ENCODE results near the gene CMIP. TPM values are rescaled to one million over a fixed set of nuclear protein-coding genes. Genes with fewer than 3 reads are reported as not detected.
"Not testable (repeated sequence)": the region's sequence is repeated elsewhere in the genome, so short reads cannot be mapped to it uniquely, and the experiment has no call there.

CMIP gene
- total RNA-seq, 1 experiment from 2014 or later: 10.7 TPM

GRCh38 chr16:81686391-81687130 is 242.0 kb downstream of the CMIP start:
- Histone ChIP-seq H3K4me3 (no peak overlapping the region), H3K9me3 (replicated peaks) (no peaks in the 10 kb centered on the region), H3K4me1 (replicated peaks) (peaks cover 6% of the 10 kb centered on the region), H3K27ac (no peak overlapping the region), H3K36me3 (peaks cover 4% of the 10 kb centered on the region), H3K27me3 (replicated peaks) (no peaks in the 10 kb centered on the region)
- DNase-seq (ENCODE audit: low read depth in 1 of 2, low spot score in 2 of 2): no peak

DNA sequence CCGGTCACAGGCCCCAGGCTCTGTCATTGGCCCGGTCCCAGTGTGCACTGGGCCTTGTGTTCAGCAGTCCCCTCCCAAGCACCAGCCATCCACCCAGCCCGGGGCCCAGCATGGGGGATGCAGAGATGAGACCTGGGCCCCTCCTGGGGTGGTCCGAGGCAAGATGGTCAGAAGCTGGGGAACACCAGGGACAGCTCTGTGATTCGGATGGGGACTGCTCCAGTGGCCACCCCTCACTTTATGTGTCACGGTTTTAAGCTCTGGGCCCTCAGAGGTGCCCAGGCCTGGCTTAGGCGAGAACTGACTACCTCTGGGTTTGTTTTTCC is 242.5 kb downstream of the CMIP start:
- DNase-seq (ENCODE audit: low read depth in 1 of 2, low spot score in 2 of 2): no peak
- Histone ChIP-seq H3K4me3 (no peak overlapping the region), H3K4me1 (replicated peaks) (peaks cover 11% of the 10 kb centered on the region), H3K36me3 (peaks cover 10% of the 10 kb centered on the region), H3K27me3 (replicated peaks) (no peaks in the 10 kb centered on the region), H3K9me3 (replicated peaks) (no peaks in the 10 kb centered on the region), H3K27ac (no peak overlapping the region)

DNA sequence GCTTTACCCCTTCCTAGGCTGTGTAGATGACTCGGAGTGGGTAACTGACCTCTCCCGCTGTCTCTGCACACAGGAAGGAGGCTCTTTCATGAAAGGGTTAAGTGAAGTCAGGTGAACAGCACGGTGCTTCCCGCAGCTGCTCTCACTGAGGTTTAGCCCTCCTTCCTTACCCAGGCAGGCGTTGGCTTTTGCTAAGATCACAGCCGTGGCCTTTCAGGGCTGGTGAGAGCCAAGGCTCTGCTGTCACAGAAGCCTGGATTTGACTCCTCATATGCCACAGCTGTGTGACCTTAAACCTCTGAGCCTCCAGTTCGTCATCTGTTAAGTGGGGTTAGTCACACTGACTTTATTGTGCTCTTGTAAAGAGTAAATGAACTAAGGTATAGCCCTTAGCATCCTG is 243.6 kb downstream of the CMIP start:
- peaks cover 22% of the 10 kb centered on the region for H3K4me1 ChIP-seq (replicated peaks)
- peaks cover 11% of the 10 kb centered on the region for H3K36me3 ChIP-seq
- H3K9me3 ChIP-seq (replicated peaks): no peaks in the 10 kb centered on the region
- H3K27me3 ChIP-seq (replicated peaks): no peaks in the 10 kb centered on the region
- H3K4me3 ChIP-seq: no peak overlapping the region
- H3K27ac ChIP-seq: no peak overlapping the region
- DNase-seq (ENCODE audit: low read depth in 1 of 2, low spot score in 2 of 2): no peak

GRCh38 chr16:81688839-81689238 is 244.2 kb downstream of the CMIP start:
- H3K4me1 ChIP-seq (replicated peaks): peaks cover 29% of the 10 kb centered on the region
- not testable (repeated sequence) for DNase-seq (ENCODE audit: low read depth in 1 of 2, low spot score in 2 of 2); H3K27me3 ChIP-seq (replicated peaks)

DNA sequence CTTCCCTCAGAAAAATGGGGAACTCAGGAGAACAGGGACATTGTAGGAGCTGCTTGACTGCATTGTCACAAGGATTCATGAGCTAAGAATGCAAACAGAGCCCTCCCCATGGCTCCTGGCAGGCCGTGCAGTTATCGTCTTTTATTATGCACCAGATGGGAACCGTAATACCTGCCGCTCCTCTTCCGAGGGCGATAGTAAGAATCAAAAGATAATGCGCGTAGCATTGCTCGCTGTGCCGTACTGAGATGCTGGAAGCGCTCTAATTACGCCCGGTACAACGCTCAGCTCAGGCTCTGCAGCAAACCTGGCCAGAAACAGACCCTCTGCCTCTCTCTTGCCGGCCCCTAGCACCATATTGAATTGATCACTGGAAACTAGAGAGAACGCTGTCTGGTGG is 247.4 kb downstream of the CMIP start:
- Histone ChIP-seq H3K27ac (peak overlapping the region; percentile 98), H3K9me3 (replicated peaks) (no peaks in the 10 kb centered on the region), H3K4me1 (replicated peaks) (peaks cover 61% of the 10 kb centered on the region), H3K36me3 (peaks cover 36% of the 10 kb centered on the region), H3K27me3 (replicated peaks) (no peaks in the 10 kb centered on the region), H3K4me3 (no peak overlapping the region)
- DNase-seq (ENCODE audit: low read depth in 1 of 2, low spot score in 2 of 2): no peak

More at GRCh38 chr16:81688839-81689238, 244.2 kb downstream of the CMIP start:
- not testable (repeated sequence) for H3K9me3 ChIP-seq (replicated peaks); H3K27ac ChIP-seq; H3K4me3 ChIP-seq
- H3K36me3 ChIP-seq: peaks cover 12% of the 10 kb centered on the region

GRCh38 chr16:81692571-81692970 is 248.0 kb downstream of the CMIP start:
- Histone ChIP-seq H3K27ac (peak overlapping the region; percentile 98), H3K9me3 (replicated peaks) (no peaks in the 10 kb centered on the region), H3K36me3 (peaks cover 39% of the 10 kb centered on the region), H3K4me1 (replicated peaks) (peaks cover 64% of the 10 kb centered on the region), H3K27me3 (replicated peaks) (no peaks in the 10 kb centered on the region), H3K4me3 (no peak overlapping the region)
- no peak for DNase-seq (ENCODE audit: low read depth in 1 of 2, low spot score in 2 of 2)

DNA sequence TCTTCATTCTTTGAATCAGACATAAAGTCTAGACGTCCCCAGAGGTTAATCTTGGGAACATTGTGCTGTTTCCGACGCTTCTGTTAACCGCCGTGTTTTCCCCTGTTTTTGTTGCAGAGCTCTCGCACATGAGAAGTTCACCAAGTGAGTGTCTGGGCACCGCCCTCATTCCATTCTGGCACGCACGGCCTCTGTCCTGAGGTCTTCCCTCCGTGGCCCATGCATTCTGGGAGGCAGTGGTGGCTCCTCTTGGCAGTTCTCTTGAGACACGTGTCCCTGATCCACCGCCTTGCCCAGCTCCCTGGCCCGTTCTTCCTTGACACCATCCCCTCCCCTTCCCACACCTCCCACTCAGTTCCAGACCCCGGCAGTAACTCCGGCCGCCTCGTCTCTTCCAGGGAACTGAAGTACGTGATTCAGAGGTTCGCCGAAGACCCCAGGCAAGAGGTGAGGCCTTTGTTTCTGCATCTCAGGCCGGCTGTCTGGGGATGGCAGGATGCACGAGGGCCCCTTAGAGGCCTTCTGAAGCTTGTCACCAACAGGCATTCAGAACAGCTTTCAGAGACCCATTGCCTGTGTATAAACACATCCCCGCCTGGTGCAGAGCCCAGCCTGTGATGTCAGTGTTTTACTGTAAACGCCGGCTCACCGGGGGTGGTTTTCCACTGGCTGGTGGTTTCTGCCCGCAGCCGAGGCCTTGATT is 248.6 kb downstream of the CMIP start:
- peak; percentile 98 for DNase-seq (ENCODE audit: low read depth in 1 of 2, low spot score in 2 of 2)
- H3K9me3 ChIP-seq (replicated peaks): no peaks in the 10 kb centered on the region
- peaks cover 64% of the 10 kb centered on the region for H3K4me1 ChIP-seq (replicated peaks)
- no peaks in the 10 kb centered on the region for H3K27me3 ChIP-seq (replicated peaks)
- peaks cover 45% of the 10 kb centered on the region for H3K36me3 ChIP-seq
- H3K27ac ChIP-seq: peak overlapping the region; percentile 98
- H3K4me3 ChIP-seq: peak overlapping the region; percentile 27

DNA sequence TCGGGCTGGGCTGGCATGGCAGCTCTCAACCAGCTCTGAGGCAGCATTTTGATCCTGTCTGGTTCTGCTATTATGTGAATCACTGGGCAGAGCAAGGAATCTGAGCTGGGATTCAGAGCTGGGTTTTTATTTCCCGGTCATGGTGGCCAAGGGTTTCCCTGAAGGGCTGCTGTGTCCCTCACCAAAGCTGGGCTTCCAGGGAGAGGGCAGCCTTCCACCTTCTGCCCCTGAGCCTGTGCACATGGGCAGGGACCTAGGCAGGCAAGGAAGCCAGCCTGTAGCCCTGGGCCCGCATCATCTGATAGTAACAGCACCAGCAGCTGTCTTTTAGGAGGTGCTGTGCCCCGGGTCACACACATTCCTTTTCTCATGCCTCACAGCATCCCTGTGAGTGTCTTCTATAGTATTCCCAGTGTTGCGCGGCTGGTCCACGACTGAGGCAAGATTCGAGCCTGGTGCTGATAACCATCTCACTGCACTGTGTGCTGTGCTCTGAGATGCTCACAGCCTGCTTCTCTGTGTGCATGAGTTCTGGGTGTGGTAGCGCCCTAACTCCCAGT is 249.2 kb downstream of the CMIP start:
- H3K9me3 ChIP-seq (replicated peaks): no peaks in the 10 kb centered on the region
- DNase-seq (ENCODE audit: low read depth in 1 of 2, low spot score in 2 of 2): peak in 1 of 2 experiments; percentile 68
- H3K4me1 ChIP-seq (replicated peaks): peaks cover 64% of the 10 kb centered on the region
- no peaks in the 10 kb centered on the region for H3K27me3 ChIP-seq (replicated peaks)
- peak overlapping the region; percentile 98 for H3K27ac ChIP-seq
- H3K4me3 ChIP-seq: peak overlapping the region; percentile 27
- H3K36me3 ChIP-seq: peaks cover 51% of the 10 kb centered on the region

DNA sequence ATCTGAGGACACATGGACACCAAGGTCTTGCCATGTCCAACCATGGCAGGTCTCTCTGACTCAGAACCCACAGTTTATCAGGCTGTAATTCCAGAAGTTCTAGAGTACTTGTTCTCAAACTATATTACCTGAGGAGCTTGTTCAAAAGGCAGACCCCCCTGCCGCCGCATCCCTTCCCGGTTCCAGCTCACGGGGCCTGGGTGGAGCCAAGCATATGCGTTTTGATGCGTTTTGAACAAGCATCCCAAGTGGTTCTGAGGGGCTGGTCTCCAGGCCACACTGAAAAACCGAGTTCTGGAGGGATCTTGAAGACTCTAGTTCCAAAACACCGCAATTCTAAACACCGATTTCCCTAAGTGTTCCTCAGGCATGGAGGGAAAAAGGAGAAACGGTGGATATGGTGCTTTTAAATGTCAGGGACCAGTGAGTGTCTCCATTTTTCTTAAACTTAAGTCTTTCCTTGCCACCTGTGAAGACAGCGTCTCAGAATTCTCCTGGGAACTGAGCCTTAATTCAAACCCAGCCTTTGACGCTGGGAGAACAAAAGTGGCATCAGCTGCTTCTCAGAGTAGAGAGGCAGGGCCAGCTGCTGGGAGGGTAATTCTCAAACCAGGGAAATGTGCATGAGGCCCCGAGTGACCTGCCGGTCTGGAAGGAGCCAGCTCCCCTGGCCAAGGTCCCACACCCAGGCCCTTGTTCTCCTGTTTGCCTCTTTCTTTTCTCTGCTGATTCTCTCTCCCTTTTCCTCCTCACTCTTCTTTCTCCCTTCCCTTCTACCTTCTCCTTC is 250.1 kb downstream of the CMIP start:
- peaks cover 64% of the 10 kb centered on the region for H3K4me1 ChIP-seq (replicated peaks)
- H3K9me3 ChIP-seq (replicated peaks): no peaks in the 10 kb centered on the region
- peak in 1 of 2 experiments; percentile 30 for DNase-seq (ENCODE audit: low read depth in 1 of 2, low spot score in 2 of 2)
- H3K27ac ChIP-seq: peak overlapping the region; percentile 98
- peaks cover 60% of the 10 kb centered on the region for H3K36me3 ChIP-seq
- H3K4me3 ChIP-seq: peak overlapping the region; percentile 27
- H3K27me3 ChIP-seq (replicated peaks): no peaks in the 10 kb centered on the region

DNA sequence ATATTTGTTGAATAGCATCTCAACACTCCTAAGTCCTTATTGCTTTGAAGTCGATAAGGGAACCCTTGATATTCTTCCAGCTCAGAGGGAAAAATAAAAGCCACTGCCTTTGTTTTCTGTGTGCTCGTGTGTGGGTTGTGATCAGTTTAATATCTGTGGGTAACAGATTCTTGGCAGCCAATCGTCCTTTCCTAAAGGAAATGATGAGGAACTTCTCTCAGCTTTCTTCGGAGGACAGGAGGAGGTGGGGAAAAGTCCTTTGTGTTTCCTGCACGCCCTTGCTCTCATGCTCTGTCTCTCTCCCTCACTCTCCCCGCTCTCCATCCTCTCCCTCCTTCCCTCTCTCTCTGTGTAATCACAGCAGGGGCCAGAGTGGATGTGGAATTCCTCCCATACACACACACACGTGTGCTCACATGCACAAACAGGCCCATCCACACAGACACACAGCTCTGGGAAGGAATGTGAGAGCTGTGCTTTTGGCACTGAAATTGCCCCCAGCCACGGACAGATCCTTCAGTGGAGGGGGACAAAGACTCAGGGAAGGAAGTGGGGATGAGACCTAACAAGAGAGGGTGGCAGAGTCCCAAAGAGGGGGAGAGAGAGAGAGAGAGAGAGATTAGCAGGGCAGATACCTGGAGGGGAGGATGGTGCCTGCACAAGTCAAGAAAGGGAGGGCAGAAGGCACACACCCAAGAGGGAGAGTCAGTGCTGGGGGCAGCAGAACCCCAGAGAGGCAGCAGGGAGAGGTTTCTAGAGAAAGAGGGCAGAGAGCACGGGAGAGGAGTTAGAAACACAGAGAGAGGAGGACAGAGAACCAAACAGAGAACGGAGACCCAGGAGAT is 250.9 kb downstream of the CMIP start:
- peaks cover 64% of the 10 kb centered on the region for H3K4me1 ChIP-seq (replicated peaks)
- peak overlapping the region; percentile 27; the same call in 1 of the 2 replicates for H3K4me3 ChIP-seq
- no peaks in the 10 kb centered on the region for H3K27me3 ChIP-seq (replicated peaks)
- H3K9me3 ChIP-seq (replicated peaks): no peaks in the 10 kb centered on the region
- H3K36me3 ChIP-seq: peaks cover 68% of the 10 kb centered on the region
- DNase-seq (ENCODE audit: low read depth in 1 of 2, low spot score in 2 of 2): peak in 1 of 2 experiments; percentile 44
- H3K27ac ChIP-seq: peak overlapping the region; percentile 98

- Histone ChIP-seq H3K27me3 (replicated peaks) (no peaks in the 10 kb centered on the region), H3K4me1 (replicated peaks) (peaks cover 60% of the 10 kb centered on the region), H3K27ac (no peak overlapping the region; the same call in 1 of the 2 replicates), H3K4me3 (no peak overlapping the region), H3K9me3 (replicated peaks) (no peaks in the 10 kb centered on the region), H3K36me3 (peaks cover 74% of the 10 kb centered on the region)
- DNase-seq (ENCODE audit: low read depth in 1 of 2, low spot score in 2 of 2): no peak
Measured at GRCh38 chr16:81696166-81696960, 251.8 kb downstream of the CMIP start.

DNA sequence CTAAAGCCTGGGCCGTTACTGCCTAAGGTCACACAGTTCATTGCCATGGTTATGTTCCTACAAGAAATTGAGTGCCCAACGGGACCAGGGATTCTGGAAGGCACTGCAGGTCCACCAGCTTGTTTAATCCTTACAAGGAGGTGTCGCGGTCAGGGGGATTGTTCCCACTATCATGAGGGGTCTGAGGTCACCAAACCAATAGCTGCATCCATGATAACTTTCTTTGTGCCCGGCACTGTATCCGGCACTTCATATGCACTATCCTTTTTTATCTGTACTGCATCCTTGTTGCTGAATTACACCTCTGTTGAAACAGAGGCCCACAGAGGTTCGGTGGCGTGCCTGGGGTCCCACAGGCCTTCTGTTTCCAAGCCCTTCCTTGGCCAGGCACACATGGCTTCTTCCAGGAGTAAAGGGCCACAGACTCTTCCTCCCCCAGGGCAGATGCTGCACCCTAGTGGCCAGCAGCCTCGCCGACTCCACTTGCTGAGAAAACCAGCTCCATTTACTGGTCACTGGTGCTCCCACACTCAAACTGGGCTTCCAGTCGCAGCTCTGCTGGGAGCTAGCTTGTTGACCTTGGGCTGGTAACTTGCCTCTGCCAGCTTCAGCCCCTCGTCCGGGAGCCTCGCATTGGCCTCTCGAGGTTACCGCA is 252.5 kb downstream of the CMIP start:
- no peak overlapping the region for H3K27ac ChIP-seq

More for the DNA sequence above, 252.5 kb downstream of the CMIP start:
- Histone ChIP-seq H3K27me3 (replicated peaks) (no peaks in the 10 kb centered on the region), H3K36me3 (peaks cover 74% of the 10 kb centered on the region), H3K4me3 (no peak overlapping the region), H3K4me1 (replicated peaks) (peaks cover 53% of the 10 kb centered on the region), H3K9me3 (replicated peaks) (no peaks in the 10 kb centered on the region)
- DNase-seq (ENCODE audit: low read depth in 1 of 2, low spot score in 2 of 2): peak; percentile 50 to 69
